DND-41 (cell line): ENCODE results near the gene TUBG1.
A peak's percentile ranks its signal among the peaks of the same experiment; 100 is the strongest.

ENCODE experiments used
- ATAC-seq: fragments of 200-7000 bp; cut with Tn5 transposase; 3 replicates; pipeline ENCODE4 v1.9.1; 2021; ENCODE audit warnings: low read depth; ENCODE audit not compliant: insufficient read depth
- DNase-seq: peaks from one replicate; pipeline ENCODE4 v3.0.0-alpha.2; 2020
- H2AFZ ChIP-seq: 2 replicates; pipeline ENCODE4 v1.6.0; 2012; ENCODE audit warnings: low read depth, low read length
- H3K27ac ChIP-seq: 2 replicates; pipeline ENCODE4 v1.5.1; 2012; ENCODE audit warnings: low read length, inconsistent platforms
- H3K27me3 ChIP-seq: fragments of 200-600 bp; sonication (generic); 2 replicates; pipeline ENCODE4 v1.6.0; 2012; ENCODE audit warnings: low read length, mild to moderate bottlenecking, inconsistent platforms; ENCODE audit not compliant: insufficient read depth, poor library complexity
- H3K36me3 ChIP-seq: 2 replicates; pipeline ENCODE4 v1.5.1; 2012; ENCODE audit warnings: low read length, inconsistent platforms; ENCODE audit not compliant: insufficient read depth
- H3K4me1 ChIP-seq: 2 replicates; pipeline ENCODE4 v1.5.1; 2012; ENCODE audit warnings: mild to moderate bottlenecking, low read length; ENCODE audit not compliant: insufficient read depth
- H3K4me2 ChIP-seq: 2 replicates; pipeline ENCODE4 v1.6.0; 2012; ENCODE audit warnings: mild to moderate bottlenecking, moderate library complexity, low read length, inconsistent platforms; ENCODE audit not compliant: insufficient read depth
- H3K4me3 ChIP-seq, 2 experiments: fragments of 200-600 bp in 1 of 2; shearing (Covaris generic) in 1 of 2; 2 replicates each; pipeline ENCODE4 v1.5.1; 2012 to 2016; ENCODE audit warnings: inconsistent platforms in 2 of 2, low read length in 2 of 2, mild to moderate bottlenecking in 2 of 2, low read depth in 1 of 2, moderate library complexity in 1 of 2
- H3K79me2 ChIP-seq: 2 replicates; pipeline ENCODE4 v1.6.0; 2012; ENCODE audit warnings: low read length, inconsistent platforms; ENCODE audit not compliant: insufficient read depth
- H3K9ac ChIP-seq: 2 replicates; pipeline ENCODE4 v1.6.0; 2012; ENCODE audit warnings: low read depth, mild to moderate bottlenecking, inconsistent platforms, low read length, moderate library complexity
- H3K9me3 ChIP-seq: 2 replicates; pipeline ENCODE4 v1.5.1; 2012; ENCODE audit warnings: low read length, moderate library complexity, mild to moderate bottlenecking, inconsistent platforms; ENCODE audit not compliant: insufficient read depth, severe bottlenecking
- H4K20me1 ChIP-seq: 2 replicates; pipeline ENCODE4 v1.6.0; 2012; ENCODE audit warnings: low read length; ENCODE audit not compliant: insufficient read depth
- CTCF ChIP-seq: IDR thresholded peaks from 2 replicates; pipeline ENCODE4 v1.5.1; 2012; ENCODE audit warnings: borderline replicate concordance, low read length, moderate library complexity, mild to moderate bottlenecking; ENCODE audit not compliant: poor library complexity, severe bottlenecking; ENCODE audit errors: extremely low read depth
- EZH2 ChIP-seq: IDR thresholded peaks from 3 replicates; pipeline ENCODE4 v1.6.1; 2012; ENCODE audit warnings: borderline replicate concordance, low read depth, mild to moderate bottlenecking, moderate library complexity, low read length, inconsistent platforms; ENCODE audit not compliant: severe bottlenecking

Gene TUBG1

GRCh38 chr17:42612013-42612412 lies 2.5 kb downstream of the TUBG1 start:
- no peak for TF ChIP-seq CTCF
- TF ChIP-seq EZH2: no peak
- Histone ChIP-seq H3K36me3 (peaks cover 49% of the 10 kb centered on the region), H3K79me2 (peaks cover 33% of the 10 kb centered on the region), H3K27ac (no peak overlapping the region), H3K4me1 (peaks cover 23% of the 10 kb centered on the region), H2AFZ (no peak overlapping the region), H3K4me3 (no peak overlapping the region), H3K9ac (no peak overlapping the region), H3K27me3 (no peaks in the 10 kb centered on the region), H4K20me1 (peaks cover 2% of the 10 kb centered on the region), H3K9me3 (no peaks in the 10 kb centered on the region), H3K4me2 (no peak overlapping the region)
- ATAC-seq (no peak), DNase-seq (no peak)

GRCh38 chr17:42613699-42614295 lies 4.3 kb downstream of the TUBG1 start:
- Histone ChIP-seq H3K36me3 (peaks cover 47% of the 10 kb centered on the region), H3K27ac (no peak overlapping the region), H3K27me3 (no peaks in the 10 kb centered on the region), H3K9ac (no peak overlapping the region), H2AFZ (no peak overlapping the region), H3K4me2 (no peak overlapping the region), H3K9me3 (no peaks in the 10 kb centered on the region), H3K79me2 (peaks cover 15% of the 10 kb centered on the region), H3K4me3 (no peak overlapping the region), H3K4me1 (peaks cover 7% of the 10 kb centered on the region), H4K20me1 (no peaks in the 10 kb centered on the region; the same call in 1 of the 2 replicates)
- DNase-seq (no peak), ATAC-seq (no peak)
- no peak for TF ChIP-seq EZH2
- TF ChIP-seq CTCF: no peak

- no peak overlapping the region for H3K4me2 ChIP-seq
- H3K27me3 ChIP-seq: no peaks in the 10 kb centered on the region
- H3K27ac ChIP-seq: no peak overlapping the region
- DNase-seq: no peak
- H2AFZ ChIP-seq: no peak overlapping the region
- H3K9me3 ChIP-seq: no peaks in the 10 kb centered on the region
- H3K4me1 ChIP-seq: no peaks in the 10 kb centered on the region
- peaks cover 29% of the 10 kb centered on the region for H3K36me3 ChIP-seq
- H3K4me3 ChIP-seq: no peak overlapping the region
- no peak for TF ChIP-seq EZH2
- TF ChIP-seq CTCF: no peak
- no peaks in the 10 kb centered on the region for H4K20me1 ChIP-seq
- H3K9ac ChIP-seq: no peak overlapping the region
- ATAC-seq: peak; percentile 52
- no peaks in the 10 kb centered on the region for H3K79me2 ChIP-seq
These were observed 8.5 kb downstream of the TUBG1 start for GRCh38 chr17:42617956-42618431.
